A673 (cell line): ENCODE results near the gene CYB5A.

Source experiments
- EZH2 ChIP-seq: fragments of 200-600 bp; sonication (generic); IDR thresholded peaks from 2 replicates; pipeline ENCODE4 v1.6.1; 2017; ENCODE audit warnings: borderline replicate concordance, low read depth, mild to moderate bottlenecking, mixed read lengths, antibody characterized with exemption, low read length; ENCODE audit not compliant: poor library complexity, severe bottlenecking
- TF ChIP-seq, protein P1 (sequence below): fragments of 300-800, 200-600 bp; sonication (generic); conservative IDR thresholded peaks from 2 replicates; pipeline ENCODE4 v1.5.1; 2017; ENCODE audit warnings: low read depth, mild to moderate bottlenecking, antibody characterized with exemption, low read length, moderate library complexity, mixed read lengths

- TF ChIP-seq, protein P1, sequence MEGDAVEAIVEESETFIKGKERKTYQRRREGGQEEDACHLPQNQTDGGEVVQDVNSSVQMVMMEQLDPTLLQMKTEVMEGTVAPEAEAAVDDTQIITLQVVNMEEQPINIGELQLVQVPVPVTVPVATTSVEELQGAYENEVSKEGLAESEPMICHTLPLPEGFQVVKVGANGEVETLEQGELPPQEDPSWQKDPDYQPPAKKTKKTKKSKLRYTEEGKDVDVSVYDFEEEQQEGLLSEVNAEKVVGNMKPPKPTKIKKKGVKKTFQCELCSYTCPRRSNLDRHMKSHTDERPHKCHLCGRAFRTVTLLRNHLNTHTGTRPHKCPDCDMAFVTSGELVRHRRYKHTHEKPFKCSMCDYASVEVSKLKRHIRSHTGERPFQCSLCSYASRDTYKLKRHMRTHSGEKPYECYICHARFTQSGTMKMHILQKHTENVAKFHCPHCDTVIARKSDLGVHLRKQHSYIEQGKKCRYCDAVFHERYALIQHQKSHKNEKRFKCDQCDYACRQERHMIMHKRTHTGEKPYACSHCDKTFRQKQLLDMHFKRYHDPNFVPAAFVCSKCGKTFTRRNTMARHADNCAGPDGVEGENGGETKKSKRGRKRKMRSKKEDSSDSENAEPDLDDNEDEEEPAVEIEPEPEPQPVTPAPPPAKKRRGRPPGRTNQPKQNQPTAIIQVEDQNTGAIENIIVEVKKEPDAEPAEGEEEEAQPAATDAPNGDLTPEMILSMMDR, result no peak
- no peak for TF ChIP-seq EZH2
Observed at GRCh38 chr18:74329688-74330205, 38.0 kb upstream of the CYB5A start.
